Measurements from ENCODE around the gene MACROD2.

MACROD2 gene

GRCh38 chr20:14619411-14619810, 624.1 kb downstream of the MACROD2 start:
- DNase-seq (ENCODE audit: extremely low read depth in 1 of 2, low read depth in 1 of 2): no peak

GRCh38 chr20:14622796-14623195, 627.5 kb downstream of the MACROD2 start:
- no peak for DNase-seq (ENCODE audit: extremely low read depth in 1 of 2, low read depth in 1 of 2)

- DNase-seq (ENCODE audit: extremely low read depth in 1 of 2, low read depth in 1 of 2): no peak
Measured at GRCh38 chr20:14631011-14631410, 635.7 kb downstream of the MACROD2 start.

GRCh38 chr20:14632906-14633305, 637.6 kb downstream of the MACROD2 start:
- DNase-seq (ENCODE audit: extremely low read depth in 1 of 2, low read depth in 1 of 2): no peak

GRCh38 chr20:14633507-14633906, 638.2 kb downstream of the MACROD2 start:
- DNase-seq (ENCODE audit: extremely low read depth in 1 of 2, low read depth in 1 of 2): no peak

GRCh38 chr20:14634665-14635064, 639.3 kb downstream of the MACROD2 start:
- no peak for DNase-seq (ENCODE audit: extremely low read depth in 1 of 2, low read depth in 1 of 2)

GRCh38 chr20:14637441-14637840, 642.1 kb downstream of the MACROD2 start:
- no peak for DNase-seq (ENCODE audit: extremely low read depth in 1 of 2, low read depth in 1 of 2)

GRCh38 chr20:14643146-14643545, 647.8 kb downstream of the MACROD2 start:
- no peak for DNase-seq (ENCODE audit: extremely low read depth in 1 of 2, low read depth in 1 of 2)

GRCh38 chr20:14643556-14643955, 648.2 kb downstream of the MACROD2 start:
- DNase-seq (ENCODE audit: extremely low read depth in 1 of 2, low read depth in 1 of 2): no peak

GRCh38 chr20:14644306-14645097, 649.2 kb downstream of the MACROD2 start:
- DNase-seq (ENCODE audit: extremely low read depth in 1 of 2, low read depth in 1 of 2): no peak

GRCh38 chr20:14647016-14647415, 651.7 kb downstream of the MACROD2 start:
- DNase-seq (ENCODE audit: extremely low read depth in 1 of 2, low read depth in 1 of 2): no peak

- DNase-seq (ENCODE audit: extremely low read depth in 1 of 2, low read depth in 1 of 2): no peak
Measured at GRCh38 chr20:14649662-14650061, 654.3 kb downstream of the MACROD2 start.

GRCh38 chr20:14657266-14658005, 662.1 kb downstream of the MACROD2 start:
- DNase-seq (ENCODE audit: extremely low read depth in 1 of 2, low read depth in 1 of 2): no peak

- no peak for DNase-seq (ENCODE audit: extremely low read depth in 1 of 2, low read depth in 1 of 2)
Measured at GRCh38 chr20:14664101-14664500, 668.8 kb downstream of the MACROD2 start.

GRCh38 chr20:14666696-14667095, 671.4 kb downstream of the MACROD2 start:
- DNase-seq (ENCODE audit: extremely low read depth in 1 of 2, low read depth in 1 of 2): no peak

- no peak for DNase-seq (ENCODE audit: extremely low read depth in 1 of 2, low read depth in 1 of 2)
Measured at GRCh38 chr20:14667226-14667625, 671.9 kb downstream of the MACROD2 start.

GRCh38 chr20:14672066-14672465, 676.8 kb downstream of the MACROD2 start:
- DNase-seq (ENCODE audit: extremely low read depth in 1 of 2, low read depth in 1 of 2): no peak

GRCh38 chr20:14673164-14673563, 677.8 kb downstream of the MACROD2 start:
- no peak for DNase-seq (ENCODE audit: extremely low read depth in 1 of 2, low read depth in 1 of 2)

GRCh38 chr20:14677455-14677854, 682.1 kb downstream of the MACROD2 start:
- DNase-seq (ENCODE audit: extremely low read depth in 1 of 2, low read depth in 1 of 2): no peak

- no peak for DNase-seq (ENCODE audit: extremely low read depth in 1 of 2, low read depth in 1 of 2)
Measured at GRCh38 chr20:14685183-14685582, 689.9 kb downstream of the MACROD2 start.

- no peak for DNase-seq (ENCODE audit: extremely low read depth in 1 of 2, low read depth in 1 of 2)
Measured at GRCh38 chr20:14687313-14687712, 692.0 kb downstream of the MACROD2 start.

- DNase-seq (ENCODE audit: extremely low read depth in 1 of 2, low read depth in 1 of 2): no peak
Measured at GRCh38 chr20:14688005-14688404, 692.7 kb downstream of the MACROD2 start.
